ENCODE measurements around the gene TCOF1. TPM values are rescaled to one million over a fixed set of nuclear protein-coding genes. Genes with fewer than 3 reads are reported as not detected.
"Not testable (repeated sequence)": the region's sequence is repeated elsewhere in the genome, so short reads cannot be mapped to it uniquely, and the experiment has no call there.

TCOF1 gene
- total and polyA plus RNA-seq, 2 donors (not counting 1 experiment from before 2014, with no cell fraction given), result 30.9 to 62.4 TPM

GRCh38 chr5:150413176-150413901 is 55.8 kb downstream of the TCOF1 start:
- peaks cover 85% of the 10 kb centered on the region for H3K79me2 ChIP-seq (ENCODE audit: control insufficient read depth, insufficient read depth, low read length)
- ChIA-PET POLR2A (interaction anchor here (0.6 to 9.6 kb wide), 8 partner anchors 13 to 801 kb away, joined by 3 to 387 read pairs (median 8); partner anchors contain the start of gene RPS14), CTCF (interaction anchor here (1.0 to 5.3 kb wide), 5 partner anchors 11 to 37 kb away, joined by 3 to 111 read pairs (median 4); partner anchors contain the start of gene RPS14)
- 19% methylated on average over 5 of the region's 12 CpGs for WGBS (ENCODE audit: insufficient coverage)
- H3K27ac Mint-ChIP-seq, result peak overlapping the region; percentile 99
- intact Hi-C loops (cut with micrococcal nuclease), result loop anchor here (1.0 to 10.0 kb wide), 6 partner anchors 16 to 1359 kb away; partner anchors contain the start of genes G3BP1, GM2A, SLC26A2 and TNIP1
- peaks cover 64% of the 10 kb centered on the region for H3K4me1 Mint-ChIP-seq
- DNase-seq, result no peak
- no peak overlapping the region for H2AFZ ChIP-seq (ENCODE audit: insufficient read depth, low read depth, low read length, poor library complexity, severe bottlenecking)
- H4K20me1 ChIP-seq (ENCODE audit: control insufficient read depth, insufficient read depth, low read length, poor library complexity, severe bottlenecking), result peaks cover 42% of the 10 kb centered on the region
- H3K36me3 ChIP-seq (replicated peaks in 1 of 2; ENCODE audit: control extremely low read depth in 1 of 2, control insufficient read depth in 1 of 2, extremely low read depth in 1 of 2, insufficient read depth in 2 of 2, low read length in 1 of 2), result peaks cover 2 to 40% of the 10 kb centered on the region in 2 experiments
- peak overlapping the region; percentile 95 for H3K4me3 Mint-ChIP-seq
- H3K4me1 ChIP-seq (ENCODE audit: control insufficient read depth in 2 of 2, insufficient read depth in 2 of 2, low read length in 2 of 2), result peaks cover 57 to 65% of the 10 kb centered on the region in 2 donors
- peak overlapping the region; percentile 33 to 51 (median 48) for H3K4me3 ChIP-seq (ENCODE audit: control extremely low read depth in 1 of 5, extremely low read depth in 1 of 5, insufficient read depth in 1 of 5, low read depth in 2 of 5, low read length in 4 of 5)
- no peak for ATAC-seq (ENCODE audit: low read depth)
- no peaks in the 10 kb centered on the region for H3K27me3 Mint-ChIP-seq
- H3K27ac ChIP-seq (ENCODE audit: low read length in 2 of 2), result peak overlapping the region; percentile 99 to 100
- H3K9ac ChIP-seq (ENCODE audit: low read length), result peak overlapping the region; percentile 87
- no peaks in the 10 kb centered on the region for H3K9me3 Mint-ChIP-seq (ENCODE audit: insufficient read depth)
- TF ChIP-seq CTCF (IDR thresholded peaks at IDR 0.05) (no peak), EZH2 (IDR thresholded peaks at IDR 0.05; ENCODE audit: borderline replicate concordance, insufficient read depth, low read depth, low read length, poor library complexity, severe bottlenecking) (no peak)
- H3K4me2 ChIP-seq (replicated peaks; ENCODE audit: low read depth, low read length, poor library complexity, severe bottlenecking), result peak overlapping the region; percentile 83
- no peaks in the 10 kb centered on the region for H3K9me3 ChIP-seq (ENCODE audit: control extremely low read depth in 1 of 3, control insufficient read depth in 2 of 3, insufficient read depth in 1 of 3, low read length in 2 of 3)
- H3K27me3 ChIP-seq (replicated peaks in 1 of 4; ENCODE audit: control extremely low read depth in 1 of 4, control insufficient read depth in 3 of 4, insufficient read depth in 4 of 4, low read length in 3 of 4), result no peaks in the 10 kb centered on the region

- Histone ChIP-seq H3K4me2 (replicated peaks; ENCODE audit: low read depth, low read length, poor library complexity, severe bottlenecking) (peak overlapping the region; percentile 83), H4K20me1 (ENCODE audit: control insufficient read depth, insufficient read depth, low read length, poor library complexity, severe bottlenecking) (peaks cover 34% of the 10 kb centered on the region), H3K9ac (ENCODE audit: low read length) (peak overlapping the region; percentile 87), H3K4me1 (ENCODE audit: control insufficient read depth in 2 of 2, insufficient read depth in 2 of 2, low read length in 2 of 2) (peaks cover 58 to 65% of the 10 kb centered on the region in 2 donors), H3K4me3 (ENCODE audit: control extremely low read depth in 1 of 5, extremely low read depth in 1 of 5, insufficient read depth in 1 of 5, low read depth in 2 of 5, low read length in 4 of 5) (peak overlapping the region in 4 of 5 experiments; percentile 33 to 51 (median 43)), H3K79me2 (ENCODE audit: control insufficient read depth, insufficient read depth, low read length) (peaks cover 85% of the 10 kb centered on the region), H3K36me3 (replicated peaks in 1 of 2; ENCODE audit: control extremely low read depth in 1 of 2, control insufficient read depth in 1 of 2, extremely low read depth in 1 of 2, insufficient read depth in 2 of 2, low read length in 1 of 2) (peaks cover 0 to 32% of the 10 kb centered on the region in 2 experiments), H3K27ac (ENCODE audit: low read length in 2 of 2) (peak overlapping the region; percentile 99 to 100)
- peak overlapping the region; percentile 95 for H3K4me3 Mint-ChIP-seq
- not testable (repeated sequence) for H3K9me3 Mint-ChIP-seq (ENCODE audit: insufficient read depth); H3K27me3 ChIP-seq (replicated peaks in 1 of 4; ENCODE audit: control extremely low read depth in 1 of 4, control insufficient read depth in 3 of 4, insufficient read depth in 4 of 4, low read length in 3 of 4); H3K27me3 Mint-ChIP-seq; DNase-seq; H2AFZ ChIP-seq (ENCODE audit: insufficient read depth, low read depth, low read length, poor library complexity, severe bottlenecking); ATAC-seq (ENCODE audit: low read depth); H3K9me3 ChIP-seq (ENCODE audit: control extremely low read depth in 1 of 3, control insufficient read depth in 2 of 3, insufficient read depth in 1 of 3, low read length in 2 of 3)
- WGBS (ENCODE audit: insufficient coverage), result 26% methylated on average over 10 of the region's 16 CpGs
- ChIA-PET CTCF (interaction anchor here (0.8 to 5.3 kb wide), 5 partner anchors 14 to 22 kb away, joined by 3 to 111 read pairs (median 4); no protein-coding TSS in a partner anchor), POLR2A (interaction anchor here (0.6 to 9.6 kb wide), 6 partner anchors 8 to 800 kb away, joined by 3 to 387 read pairs (median 5); no protein-coding TSS in a partner anchor)
- H3K4me1 Mint-ChIP-seq, result peaks cover 61% of the 10 kb centered on the region
- H3K27ac Mint-ChIP-seq, result peak overlapping the region; percentile 99
- intact Hi-C loops (cut with micrococcal nuclease), result loop anchor here (1.0 to 10.0 kb wide), 6 partner anchors 15 to 1358 kb away; partner anchors contain the start of genes G3BP1, GM2A, SLC26A2 and TNIP1
These were observed 56.6 kb downstream of the TCOF1 start for GRCh38 chr5:150413902-150414790.
